ENCODE results near the gene ANGPTL2.

DNA sequence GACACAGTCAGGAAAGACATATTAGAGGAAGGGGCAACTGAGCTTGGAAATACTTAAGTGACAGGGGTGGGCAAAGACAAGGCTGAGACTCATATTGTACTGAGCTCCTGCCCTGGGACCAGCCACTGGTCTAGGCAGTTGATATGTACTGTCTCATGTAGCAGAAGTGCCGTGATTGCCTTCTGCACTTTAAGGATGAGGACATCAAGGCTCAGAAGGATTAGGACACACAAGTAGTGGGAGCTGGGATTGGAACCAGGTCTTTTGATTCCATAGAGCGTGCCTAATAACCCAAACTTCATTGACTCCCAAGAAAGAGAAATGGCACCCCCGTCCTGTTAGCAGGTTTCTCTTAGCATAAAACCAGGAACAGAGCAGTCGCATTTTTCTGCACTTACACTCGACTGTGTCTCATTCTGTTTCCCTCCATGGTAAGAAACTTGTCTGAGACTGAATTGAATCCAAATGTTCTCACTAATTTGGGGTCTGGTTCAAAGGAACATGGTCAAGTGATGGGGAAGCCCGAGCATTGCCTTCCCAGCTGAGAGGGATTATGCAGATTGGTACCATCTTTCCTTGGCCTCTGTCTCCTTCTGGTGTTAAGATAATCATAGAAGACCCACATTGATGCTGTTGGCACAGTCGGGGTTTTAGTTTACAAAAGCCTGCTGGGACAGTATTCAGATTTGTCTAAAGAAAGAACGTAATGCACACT is 70.4 kb downstream of the ANGPTL2 start:
- TF ChIP-seq, protein P1, sequence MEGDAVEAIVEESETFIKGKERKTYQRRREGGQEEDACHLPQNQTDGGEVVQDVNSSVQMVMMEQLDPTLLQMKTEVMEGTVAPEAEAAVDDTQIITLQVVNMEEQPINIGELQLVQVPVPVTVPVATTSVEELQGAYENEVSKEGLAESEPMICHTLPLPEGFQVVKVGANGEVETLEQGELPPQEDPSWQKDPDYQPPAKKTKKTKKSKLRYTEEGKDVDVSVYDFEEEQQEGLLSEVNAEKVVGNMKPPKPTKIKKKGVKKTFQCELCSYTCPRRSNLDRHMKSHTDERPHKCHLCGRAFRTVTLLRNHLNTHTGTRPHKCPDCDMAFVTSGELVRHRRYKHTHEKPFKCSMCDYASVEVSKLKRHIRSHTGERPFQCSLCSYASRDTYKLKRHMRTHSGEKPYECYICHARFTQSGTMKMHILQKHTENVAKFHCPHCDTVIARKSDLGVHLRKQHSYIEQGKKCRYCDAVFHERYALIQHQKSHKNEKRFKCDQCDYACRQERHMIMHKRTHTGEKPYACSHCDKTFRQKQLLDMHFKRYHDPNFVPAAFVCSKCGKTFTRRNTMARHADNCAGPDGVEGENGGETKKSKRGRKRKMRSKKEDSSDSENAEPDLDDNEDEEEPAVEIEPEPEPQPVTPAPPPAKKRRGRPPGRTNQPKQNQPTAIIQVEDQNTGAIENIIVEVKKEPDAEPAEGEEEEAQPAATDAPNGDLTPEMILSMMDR (IDR thresholded peaks at IDR 0.05), result no peak
- no peak for TF ChIP-seq POLR2AphosphoS5 (IDR thresholded peaks at IDR 0.05; ENCODE audit: insufficient read depth in 1 of 2, low read depth in 1 of 2)

All from vagina (tissue), 2 donors.